PFSK-1 (cell line): Measurements from ENCODE around the gene SLC27A4.

ENCODE experiments used
- FOXP2 ChIP-seq: optimal IDR thresholded peaks from 2 replicates; pipeline ENCODE3; 2011; ENCODE audit warnings: borderline replicate concordance, control low read depth, inconsistent platforms; ENCODE audit not compliant: insufficient read depth; ENCODE audit errors: extremely low read length, extremely low read depth
- POLR2AphosphoS5 ChIP-seq: IDR thresholded peaks from 2 replicates; pipeline ENCODE4 v1.6.1; 2012; ENCODE audit warnings: low read depth, mild to moderate bottlenecking, control low read depth, low read length, moderate library complexity
- REST ChIP-seq, 2 experiments: IDR thresholded peaks; 2 replicates each; pipeline versions ENCODE4 v1.6.1 to v1.8.0; 2011 to 2012; ENCODE audit warnings: low read depth in 2 of 2, low read length in 2 of 2, control low read depth in 1 of 2, inconsistent platforms in 1 of 2, mild to moderate bottlenecking in 1 of 2, moderate library complexity in 1 of 2; ENCODE audit not compliant: insufficient read depth in 1 of 2
- SIN3A ChIP-seq: IDR thresholded peaks from 2 replicates; pipeline ENCODE4 v1.6.1; 2012; ENCODE audit warnings: mild to moderate bottlenecking, low read length, moderate library complexity, borderline replicate concordance; ENCODE audit not compliant: insufficient read depth
- TAF1 ChIP-seq: IDR thresholded peaks from 2 replicates; pipeline ENCODE4 v1.6.1; 2012; ENCODE audit warnings: low read length, control low read depth, borderline replicate concordance; ENCODE audit not compliant: insufficient read depth

The SLC27A4 gene

GRCh38 chr9:128335161-128335560 lies 5.2 kb upstream of the SLC27A4 start:
- TF ChIP-seq FOXP2 (no peak), SIN3A (no peak), REST (IDR thresholded peaks at IDR 0.05; ENCODE audit: insufficient read depth in 1 of 2, low read depth in 2 of 2, low read length in 2 of 2) (no peak), TAF1 (no peak), POLR2AphosphoS5 (no peak)

- TF ChIP-seq REST (IDR thresholded peaks at IDR 0.05; ENCODE audit: insufficient read depth in 1 of 2, low read depth in 2 of 2, low read length in 2 of 2): no peak
- TF ChIP-seq FOXP2: no peak
- no peak for TF ChIP-seq TAF1
- no peak for TF ChIP-seq POLR2AphosphoS5
- TF ChIP-seq SIN3A: no peak
Measured at GRCh38 chr9:128335914-128336313, 4.4 kb upstream of the SLC27A4 start.

GRCh38 chr9:128337936-128338335 lies 2.4 kb upstream of the SLC27A4 start:
- no peak for TF ChIP-seq TAF1
- TF ChIP-seq FOXP2: no peak
- TF ChIP-seq SIN3A: no peak

- TF ChIP-seq TAF1 (no peak), POLR2AphosphoS5 (no peak), REST (IDR thresholded peaks at IDR 0.05; ENCODE audit: insufficient read depth in 1 of 2, low read depth in 2 of 2, low read length in 2 of 2) (no peak), SIN3A (no peak), FOXP2 (no peak)
Measured at GRCh38 chr9:128340691-128341434, 536 bp downstream of the SLC27A4 start.

GRCh38 chr9:128341435-128341849 lies 1.1 kb downstream of the SLC27A4 start:
- TF ChIP-seq SIN3A (0 out of 2 replicates have a peak, but pooled peaks have one; percentile 24), FOXP2 (no peak)

- no peak for TF ChIP-seq TAF1
- no peak for TF ChIP-seq SIN3A
- peak; percentile 19 to 72; a peak in 2 of 4 replicates for TF ChIP-seq REST (IDR thresholded peaks at IDR 0.05; ENCODE audit: insufficient read depth in 1 of 2, low read depth in 2 of 2, low read length in 2 of 2)
Measured at GRCh38 chr9:128342971-128343680, 2.8 kb downstream of the SLC27A4 start.
